Measurements from ENCODE around the gene HOXB2. TPM values are rescaled to one million over a fixed set of nuclear protein-coding genes. Genes with fewer than 3 reads are reported as not detected.

HOXB2 gene
- total RNA-seq, 2 donors from 2014 or later = 4.8 to 5.5 TPM

DNA sequence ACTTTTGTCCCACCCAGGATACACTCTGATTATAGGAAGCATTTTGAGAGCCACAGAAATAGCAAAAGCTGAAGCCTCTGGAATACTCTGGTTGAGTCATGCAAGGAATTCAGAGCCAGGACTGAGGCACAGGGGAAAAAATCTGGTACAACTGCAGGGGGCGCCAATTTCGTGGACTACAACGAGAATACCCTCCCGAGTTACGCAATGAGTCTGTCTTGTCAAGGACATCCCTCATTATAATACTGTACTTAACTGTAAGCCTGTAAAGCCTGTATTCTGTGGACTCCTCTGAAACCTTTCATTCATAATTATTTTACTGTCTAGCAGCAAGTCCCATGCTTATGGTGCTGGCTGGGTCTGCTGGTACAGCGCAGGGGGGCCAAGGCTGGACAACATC lies 21.9 kb downstream of the HOXB2 start:
- Histone ChIP-seq H3K27me3 (peaks cover 0 to 10% of the 10 kb centered on the region in 2 donors), H3K36me3 (no peaks in the 10 kb centered on the region), H3K4me3 (no peak overlapping the region), H3K9me3 (no peaks in the 10 kb centered on the region), H3K27ac (no peak overlapping the region), H3K4me1 (peaks cover 0 to 6% of the 10 kb centered on the region in 2 donors)
- TF ChIP-seq, protein P1, sequence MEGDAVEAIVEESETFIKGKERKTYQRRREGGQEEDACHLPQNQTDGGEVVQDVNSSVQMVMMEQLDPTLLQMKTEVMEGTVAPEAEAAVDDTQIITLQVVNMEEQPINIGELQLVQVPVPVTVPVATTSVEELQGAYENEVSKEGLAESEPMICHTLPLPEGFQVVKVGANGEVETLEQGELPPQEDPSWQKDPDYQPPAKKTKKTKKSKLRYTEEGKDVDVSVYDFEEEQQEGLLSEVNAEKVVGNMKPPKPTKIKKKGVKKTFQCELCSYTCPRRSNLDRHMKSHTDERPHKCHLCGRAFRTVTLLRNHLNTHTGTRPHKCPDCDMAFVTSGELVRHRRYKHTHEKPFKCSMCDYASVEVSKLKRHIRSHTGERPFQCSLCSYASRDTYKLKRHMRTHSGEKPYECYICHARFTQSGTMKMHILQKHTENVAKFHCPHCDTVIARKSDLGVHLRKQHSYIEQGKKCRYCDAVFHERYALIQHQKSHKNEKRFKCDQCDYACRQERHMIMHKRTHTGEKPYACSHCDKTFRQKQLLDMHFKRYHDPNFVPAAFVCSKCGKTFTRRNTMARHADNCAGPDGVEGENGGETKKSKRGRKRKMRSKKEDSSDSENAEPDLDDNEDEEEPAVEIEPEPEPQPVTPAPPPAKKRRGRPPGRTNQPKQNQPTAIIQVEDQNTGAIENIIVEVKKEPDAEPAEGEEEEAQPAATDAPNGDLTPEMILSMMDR (IDR thresholded peaks at IDR 0.05) = no peak
- no peak for DNase-seq (ENCODE audit: low spot score)

DNA sequence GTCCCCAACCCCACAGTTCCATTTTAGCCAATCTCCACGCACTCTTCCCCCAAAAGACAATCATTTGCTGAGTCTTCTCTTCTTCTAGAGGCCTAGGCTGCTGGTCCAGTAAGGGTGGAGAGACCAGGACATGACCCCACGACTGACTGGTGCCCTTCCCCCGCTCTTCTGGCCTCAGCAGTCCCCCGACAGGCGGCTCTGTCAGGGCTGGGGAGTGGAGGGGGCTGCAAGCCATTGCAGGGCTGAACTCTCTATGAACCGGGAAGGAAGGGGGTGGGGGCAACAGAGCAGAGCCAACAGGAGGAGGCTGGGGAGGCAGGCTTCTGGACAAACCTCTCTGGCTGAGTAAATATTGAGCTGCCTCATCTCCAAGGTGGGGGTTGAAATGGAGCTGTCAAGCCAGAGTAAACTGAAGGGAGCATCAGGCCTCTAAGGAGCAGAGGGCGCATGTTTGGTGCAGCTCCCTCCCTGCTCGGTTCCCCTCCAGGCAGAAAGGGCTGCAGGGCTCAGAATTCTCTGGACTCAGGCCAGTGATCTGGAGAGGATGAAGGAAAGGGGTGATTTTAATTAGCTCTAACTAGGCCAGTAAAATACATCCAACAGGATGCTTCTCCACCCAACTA lies 22.8 kb downstream of the HOXB2 start:
- H3K9me3 ChIP-seq = no peaks in the 10 kb centered on the region
- H3K4me3 ChIP-seq = no peak overlapping the region
- H3K27me3 ChIP-seq = peaks cover 0 to 10% of the 10 kb centered on the region in 2 donors
- no peaks in the 10 kb centered on the region for H3K36me3 ChIP-seq
- TF ChIP-seq, protein P1 (IDR thresholded peaks at IDR 0.05) = no peak
- no peak for DNase-seq (ENCODE audit: low spot score)
- no peak overlapping the region for H3K27ac ChIP-seq
- H3K4me1 ChIP-seq = peaks cover 0 to 4% of the 10 kb centered on the region in 2 donors

DNA sequence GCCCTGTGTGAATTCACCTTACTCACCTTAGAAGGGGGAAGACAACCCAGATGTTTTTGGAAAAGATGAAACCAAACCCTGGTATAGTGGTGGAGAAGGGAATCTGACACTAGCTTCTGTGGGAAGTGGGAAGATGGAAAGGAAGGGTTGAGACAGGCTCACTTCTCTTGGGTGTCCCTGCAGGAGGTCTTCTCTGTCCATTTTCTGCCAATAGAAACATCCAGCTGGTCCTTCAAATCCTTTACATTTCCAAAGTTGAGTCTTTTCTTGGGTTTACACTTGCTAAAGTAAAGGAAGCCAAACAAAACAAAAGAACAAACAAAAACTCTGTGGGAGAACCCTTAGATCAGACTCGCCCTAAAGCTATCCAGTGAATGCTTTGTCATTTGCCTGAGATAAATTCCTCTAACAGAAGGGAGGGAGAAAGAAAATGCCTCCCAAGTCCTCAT lies 24.3 kb downstream of the HOXB2 start:
- Histone ChIP-seq H3K9me3 (no peaks in the 10 kb centered on the region), H3K4me3 (no peak overlapping the region), H3K27ac (no peak overlapping the region), H3K4me1 (no peaks in the 10 kb centered on the region), H3K27me3 (no peaks in the 10 kb centered on the region), H3K36me3 (no peaks in the 10 kb centered on the region)
- no peak for DNase-seq (ENCODE audit: low spot score)
- TF ChIP-seq, protein P1 (IDR thresholded peaks at IDR 0.05) = no peak

DNA sequence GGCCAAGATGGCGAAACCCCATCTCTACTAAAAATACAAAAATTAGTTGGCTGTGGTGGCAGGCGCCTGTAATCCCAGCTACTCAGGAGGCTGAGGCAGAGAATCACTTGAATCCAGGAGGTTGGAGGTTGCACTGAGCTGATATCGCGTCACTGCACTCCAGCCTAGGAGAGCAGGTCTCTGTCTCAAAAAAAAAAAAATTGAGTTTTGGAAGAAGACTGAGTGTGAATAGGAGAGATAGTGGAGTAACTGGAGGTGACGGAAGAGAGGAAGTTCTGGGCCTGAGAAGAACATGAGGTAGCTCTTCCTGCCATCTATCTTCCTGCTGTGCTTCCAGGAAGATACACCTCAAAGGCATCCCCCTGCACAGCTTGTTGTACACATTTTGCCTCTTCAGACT lies 25.5 kb downstream of the HOXB2 start:
- no peak overlapping the region for H3K27ac ChIP-seq
- H3K4me3 ChIP-seq = no peak overlapping the region
- H3K27me3 ChIP-seq = no peaks in the 10 kb centered on the region
- H3K4me1 ChIP-seq = no peaks in the 10 kb centered on the region
- TF ChIP-seq, protein P1 (IDR thresholded peaks at IDR 0.05) = no peak
- H3K9me3 ChIP-seq = no peaks in the 10 kb centered on the region
- H3K36me3 ChIP-seq = no peaks in the 10 kb centered on the region
- no peak for DNase-seq (ENCODE audit: low spot score)

DNA sequence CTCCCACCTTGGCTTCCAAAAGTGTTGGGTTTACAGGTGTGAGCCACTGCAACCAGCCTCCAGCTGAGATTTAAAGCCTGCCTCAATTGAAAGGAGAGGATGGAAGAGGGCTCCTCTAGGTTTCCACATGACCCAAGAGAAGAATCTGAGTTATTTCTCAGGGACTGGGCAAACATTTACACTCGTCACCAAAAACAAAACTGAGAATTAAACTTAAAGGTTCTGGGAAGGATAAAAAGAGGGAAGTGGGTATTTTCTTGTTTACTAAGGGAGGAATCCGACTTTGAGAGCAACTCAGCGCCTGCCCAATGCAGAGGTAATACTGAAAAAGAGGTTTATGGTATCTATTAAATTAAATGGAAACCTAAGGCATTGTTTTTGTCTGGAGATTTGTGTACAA lies 27.4 kb downstream of the HOXB2 start:
- TF ChIP-seq, protein P1 (IDR thresholded peaks at IDR 0.05) = no peak
- no peaks in the 10 kb centered on the region for H3K27me3 ChIP-seq
- no peak overlapping the region for H3K4me3 ChIP-seq
- DNase-seq (ENCODE audit: low spot score) = no peak
- no peaks in the 10 kb centered on the region for H3K9me3 ChIP-seq
- no peaks in the 10 kb centered on the region for H3K4me1 ChIP-seq
- H3K36me3 ChIP-seq = no peaks in the 10 kb centered on the region
- no peak overlapping the region for H3K27ac ChIP-seq
